Endothelial cell (in vitro differentiated cells): ENCODE results near the gene PRXL2A. TPM values are rescaled to one million over a fixed set of nuclear protein-coding genes. Genes with fewer than 3 reads are reported as not detected.
"Not testable (repeated sequence)": the region's sequence is repeated elsewhere in the genome, so short reads cannot be mapped to it uniquely, and the experiment has no call there.

Experiments
- DNase-seq: peaks from one replicate; pipeline ENCODE4 v3.0.0; 2021; ENCODE audit warnings: low spot score
- H3K27ac Mint-ChIP-seq: one replicate; pipeline ENCODE4 v1.8.0; 2021; ENCODE audit warnings: mixed read lengths, inconsistent platforms; ENCODE audit not compliant: unreplicated experiment
- H3K27me3 Mint-ChIP-seq: one replicate; pipeline ENCODE4 v1.8.0; 2021; ENCODE audit warnings: mild to moderate bottlenecking, moderate library complexity, mixed read lengths, inconsistent platforms; ENCODE audit not compliant: unreplicated experiment
- H3K36me3 Mint-ChIP-seq: one replicate; pipeline ENCODE4 v1.8.0; 2021; ENCODE audit warnings: mild to moderate bottlenecking, low read depth, mixed read lengths, inconsistent platforms; ENCODE audit not compliant: unreplicated experiment
- H3K4me1 Mint-ChIP-seq: one replicate; pipeline ENCODE4 v1.8.0; 2021; ENCODE audit warnings: mild to moderate bottlenecking, mixed read lengths, inconsistent platforms; ENCODE audit not compliant: unreplicated experiment
- H3K4me3 Mint-ChIP-seq: one replicate; pipeline ENCODE4 v1.8.0; 2021; ENCODE audit warnings: mild to moderate bottlenecking, mixed read lengths, inconsistent platforms; ENCODE audit not compliant: unreplicated experiment
- H3K9me3 Mint-ChIP-seq: one replicate; pipeline ENCODE4 v1.8.0; 2021; ENCODE audit warnings: mixed read lengths, inconsistent platforms; ENCODE audit not compliant: unreplicated experiment
- CTCF ChIP-seq: fragments of 200-600 bp; sonication (generic); IDR thresholded peaks from one replicate; pipeline ENCODE4 v1.5.0; 2021; ENCODE audit warnings: antibody characterized with exemption; ENCODE audit not compliant: unreplicated experiment
- total RNA-seq: library from RNA; stranded (reverse); fragmentation: NEBNext Ultra II Directional; extraction: Animal tissue kit (Norgen Biotek cat#: 25700); gene quantifications from one replicate; pipeline ENCODE4 v1.2.1, GENCODE V29; 2021; ENCODE audit not compliant: unreplicated experiment

The PRXL2A gene
- total RNA-seq, 1 donor from 2014 or later, result 147 TPM

GRCh38 chr10:80413271-80413996 is 5.1 kb downstream of the PRXL2A start:
- Mint-ChIP-seq H3K4me1 (peaks cover 89% of the 10 kb centered on the region), H3K4me3 (peak overlapping the region; percentile 17), H3K9me3 (no peaks in the 10 kb centered on the region), H3K27ac (peak overlapping the region; percentile 78), H3K27me3 (peaks cover 16% of the 10 kb centered on the region), H3K36me3 (peaks cover 28% of the 10 kb centered on the region)
- no peak for TF ChIP-seq CTCF
- DNase-seq, result no peak

GRCh38 chr10:80414142-80414895 is 6.0 kb downstream of the PRXL2A start:
- peaks cover 16% of the 10 kb centered on the region for H3K27me3 Mint-ChIP-seq
- TF ChIP-seq CTCF, result no peak
- no peaks in the 10 kb centered on the region for H3K9me3 Mint-ChIP-seq
- peak overlapping the region; percentile 78 for H3K27ac Mint-ChIP-seq
- no peak for DNase-seq
- H3K36me3 Mint-ChIP-seq, result peaks cover 26% of the 10 kb centered on the region
- peak overlapping the region; percentile 17 for H3K4me3 Mint-ChIP-seq
- H3K4me1 Mint-ChIP-seq, result peaks cover 87% of the 10 kb centered on the region

- TF ChIP-seq CTCF, result no peak
- H3K27ac Mint-ChIP-seq, result peak overlapping the region; percentile 4
- no peaks in the 10 kb centered on the region for H3K9me3 Mint-ChIP-seq
- peaks cover 17% of the 10 kb centered on the region for H3K36me3 Mint-ChIP-seq
- DNase-seq, result no peak
- peaks cover 12% of the 10 kb centered on the region for H3K27me3 Mint-ChIP-seq
- peaks cover 75% of the 10 kb centered on the region for H3K4me1 Mint-ChIP-seq
- peak overlapping the region; percentile 42 for H3K4me3 Mint-ChIP-seq
Measured at GRCh38 chr10:80415734-80416478, 7.6 kb downstream of the PRXL2A start.

GRCh38 chr10:80416479-80417098 is 8.2 kb downstream of the PRXL2A start:
- H3K36me3 Mint-ChIP-seq, result peaks cover 17% of the 10 kb centered on the region
- no peaks in the 10 kb centered on the region for H3K9me3 Mint-ChIP-seq
- no peak for DNase-seq
- no peak for TF ChIP-seq CTCF
- H3K4me3 Mint-ChIP-seq, result peak overlapping the region; percentile 21
- H3K27me3 Mint-ChIP-seq, result peaks cover 11% of the 10 kb centered on the region
- peaks cover 74% of the 10 kb centered on the region for H3K4me1 Mint-ChIP-seq
- no peak overlapping the region for H3K27ac Mint-ChIP-seq

- H3K27me3 Mint-ChIP-seq, H3K9me3 Mint-ChIP-seq, DNase-seq: not testable (repeated sequence)
- peak overlapping the region; percentile 14 for H3K4me3 Mint-ChIP-seq
- peaks cover 73% of the 10 kb centered on the region for H3K4me1 Mint-ChIP-seq
- peaks cover 14% of the 10 kb centered on the region for H3K36me3 Mint-ChIP-seq
- H3K27ac Mint-ChIP-seq, result peak overlapping the region; percentile 30
Measured at GRCh38 chr10:80417256-80417655, 8.9 kb downstream of the PRXL2A start.
